ENCODE measurements around the gene RNF175.
"Not testable (repeated sequence)": the region's sequence is repeated elsewhere in the genome, so short reads cannot be mapped to it uniquely, and the experiment has no call there.

Gene RNF175

GRCh38 chr4:153669838-153670237, 90.0 kb downstream of the RNF175 start:
- no peak for DNase-seq

GRCh38 chr4:153668647-153669046, 91.2 kb downstream of the RNF175 start:
- DNase-seq = no peak

GRCh38 chr4:153666505-153666904, 93.3 kb downstream of the RNF175 start:
- DNase-seq = not testable (repeated sequence)

GRCh38 chr4:153663667-153664066, 96.2 kb downstream of the RNF175 start:
- no peak for DNase-seq

- no peak for DNase-seq
These were observed 97.9 kb downstream of the RNF175 start for GRCh38 chr4:153661908-153662307.

- no peak for DNase-seq
These were observed 98.5 kb downstream of the RNF175 start for GRCh38 chr4:153661215-153661822.

Data from DMS153 (cell line).